HEK293 (cell line): ENCODE data around the gene HLA-C.

Experiments used
- CTCF ChIA-PET: fragments of 350-600 bp; formaldehyde crosslinking; extraction: SDS; loops from one replicate; lab custom pipeline; 2021; ENCODE audit warnings: antibody characterized with exemption; lab: Yijun Ruan, JAX
- POLR2A ChIA-PET: fragments of 300-600 bp; formaldehyde crosslinking; extraction: SDS; loops from one replicate; lab custom pipeline; 2020; ENCODE audit warnings: antibody characterized with exemption, inconsistent platforms; lab: Yijun Ruan, JAX
- H3K27ac ChIP-seq: fragments of 200-500 bp; sonication (Bioruptor generic); 2 replicates; pipeline ENCODE4 v1.5.1; 2014; ENCODE audit warnings: low read depth, low read length, control low read depth, inconsistent platforms; ENCODE audit errors: extremely low read depth
- H3K36me3 ChIP-seq, 2 experiments: fragments of 200-500 bp in 1 of 2; sonication (Bioruptor generic) in 1 of 2; 1 replicate in 1 of 2; 2 replicates in 1 of 2; pipeline ENCODE4 v1.5.1; 2014 to 2017; ENCODE audit warnings: inconsistent platforms in 2 of 2, low read length in 2 of 2; ENCODE audit not compliant: control insufficient read depth in 2 of 2, insufficient read depth in 1 of 2
- H3K4me1 ChIP-seq: fragments of 200-500 bp; sonication (Bioruptor generic); 2 replicates; pipeline ENCODE4 v1.5.1; 2014; ENCODE audit warnings: mild to moderate bottlenecking, low read length, inconsistent platforms; ENCODE audit not compliant: control insufficient read depth, insufficient read depth
- H3K4me3 ChIP-seq: 2 replicates; pipeline ENCODE4 v1.5.1; 2011; ENCODE audit warnings: low read depth, mild to moderate bottlenecking, control low read depth, low read length, moderate library complexity
- H3K9me3 ChIP-seq: fragments of 200-500 bp; sonication (Bioruptor generic); 2 replicates; pipeline ENCODE4 v1.5.1; 2014; ENCODE audit warnings: low read depth, low read length, inconsistent platforms; ENCODE audit not compliant: control insufficient read depth, insufficient read depth
- ELK4 ChIP-seq: IDR thresholded peaks from 2 replicates; pipeline ENCODE4 v1.6.1; 2011; ENCODE audit warnings: mild to moderate bottlenecking, low read depth, low read length, borderline replicate concordance
- GLI2 ChIP-seq: fragments of 450-650 bp; formaldehyde crosslinking; IDR thresholded peaks from 2 replicates; pipeline ENCODE4; 2017; ENCODE audit warnings: missing biosample characterization, missing genetic modification characterization, low read depth, borderline replicate concordance
- IKZF3 ChIP-seq: fragments of 450-650 bp; IDR thresholded peaks from 2 replicates; pipeline ENCODE4 v1.5.0; 2018; ENCODE audit warnings: missing biosample characterization, mild to moderate bottlenecking, missing genetic modification characterization, moderate library complexity
- ZBTB21 ChIP-seq: fragments of 450-650 bp; formaldehyde crosslinking; IDR thresholded peaks from 2 replicates; pipeline ENCODE4 v1.5.1; 2017; ENCODE audit warnings: missing biosample characterization, missing genetic modification characterization
- ZBTB8A ChIP-seq: fragments of 450-650 bp; formaldehyde crosslinking; IDR thresholded peaks from 2 replicates; pipeline ENCODE4 v1.5.1; 2016; ENCODE audit warnings: missing biosample characterization, missing genetic modification characterization
- ZFP37 ChIP-seq: fragments of 450-650 bp; formaldehyde crosslinking; IDR thresholded peaks from 2 replicates; pipeline ENCODE4 v1.5.1; 2016; ENCODE audit warnings: missing biosample characterization, missing genetic modification characterization
- ZNF140 ChIP-seq: fragments of 450-650 bp; formaldehyde crosslinking; IDR thresholded peaks from 2 replicates; pipeline ENCODE4 v1.5.1; 2016; ENCODE audit warnings: missing biosample characterization, missing genetic modification characterization
- ZNF157 ChIP-seq: fragments of 450-650 bp; formaldehyde crosslinking; IDR thresholded peaks from 2 replicates; pipeline ENCODE4 v1.5.1; 2016; ENCODE audit warnings: missing biosample characterization, missing genetic modification characterization
- ZNF175 ChIP-seq: fragments of 450-650 bp; formaldehyde crosslinking; IDR thresholded peaks from 2 replicates; pipeline ENCODE4 v1.5.1; 2016; ENCODE audit warnings: missing biosample characterization, missing genetic modification characterization
- ZNF19 ChIP-seq: fragments of 450-650 bp; formaldehyde crosslinking; IDR thresholded peaks from 2 replicates; pipeline ENCODE4; 2016; ENCODE audit warnings: missing biosample characterization, missing genetic modification characterization, low read depth
- ZNF266 ChIP-seq: fragments of 450-650 bp; formaldehyde crosslinking; IDR thresholded peaks from 2 replicates; pipeline ENCODE4 v1.5.1; 2016; ENCODE audit warnings: missing biosample characterization, missing genetic modification characterization, low read depth
- ZNF292 ChIP-seq: fragments of 450-650 bp; formaldehyde crosslinking; IDR thresholded peaks from 2 replicates; pipeline ENCODE4 v1.5.1; 2016; ENCODE audit warnings: low read depth, missing biosample characterization, missing genetic modification characterization, borderline replicate concordance
- ZNF354C ChIP-seq: fragments of 450-650 bp; formaldehyde crosslinking; IDR thresholded peaks from 2 replicates; pipeline ENCODE4 v1.5.1; 2016; ENCODE audit warnings: missing biosample characterization, missing genetic modification characterization, low read depth, borderline replicate concordance
- ZNF37A ChIP-seq: fragments of 450-650 bp; IDR thresholded peaks from 2 replicates; pipeline ENCODE4 v1.5.1; 2018; ENCODE audit warnings: missing biosample characterization, missing genetic modification characterization
- ZNF473 ChIP-seq: fragments of 450-650 bp; formaldehyde crosslinking; IDR thresholded peaks from 2 replicates; pipeline ENCODE4 v1.5.1; 2017; ENCODE audit warnings: missing biosample characterization, missing genetic modification characterization
- ZNF510 ChIP-seq: fragments of 450-650 bp; formaldehyde crosslinking; IDR thresholded peaks from 2 replicates; pipeline ENCODE4 v1.5.1; 2018; ENCODE audit warnings: mild to moderate bottlenecking, missing genetic modification characterization, missing biosample characterization; ENCODE audit not compliant: insufficient replicate concordance
- ZNF514 ChIP-seq: fragments of 450-650 bp; formaldehyde crosslinking; IDR thresholded peaks from 2 replicates; pipeline ENCODE4 v1.5.1; 2016; ENCODE audit warnings: missing biosample characterization, missing genetic modification characterization
- ZNF555 ChIP-seq: fragments of 450-650 bp; formaldehyde crosslinking; conservative IDR thresholded peaks from 2 replicates; pipeline ENCODE4 v1.5.1; 2017; ENCODE audit warnings: missing biosample characterization, mild to moderate bottlenecking, missing genetic modification characterization, inconsistent platforms
- ZNF558 ChIP-seq: fragments of 450-650 bp; formaldehyde crosslinking; IDR thresholded peaks from 2 replicates; pipeline ENCODE4 v1.5.1; 2016; ENCODE audit warnings: missing biosample characterization, missing genetic modification characterization
- ZNF561 ChIP-seq: fragments of 450-650 bp; IDR thresholded peaks from 2 replicates; pipeline ENCODE4 v1.5.1; 2018; ENCODE audit warnings: missing biosample characterization, missing genetic modification characterization, borderline replicate concordance
- ZNF623 ChIP-seq: fragments of 450-650 bp; formaldehyde crosslinking; IDR thresholded peaks from 2 replicates; pipeline ENCODE4 v1.5.1; 2016; ENCODE audit warnings: missing biosample characterization, missing genetic modification characterization
- ZNF629 ChIP-seq: fragments of 450-650 bp; formaldehyde crosslinking; IDR thresholded peaks from 2 replicates; pipeline ENCODE4 v1.5.1; 2017; ENCODE audit warnings: missing biosample characterization, missing genetic modification characterization
- ZNF664 ChIP-seq: fragments of 450-650 bp; formaldehyde crosslinking; IDR thresholded peaks from 2 replicates; pipeline ENCODE4 v1.5.1; 2016; ENCODE audit warnings: missing biosample characterization, missing genetic modification characterization
- ZNF692 ChIP-seq: fragments of 450-650 bp; formaldehyde crosslinking; IDR thresholded peaks from 2 replicates; pipeline ENCODE4 v1.5.1; 2016; ENCODE audit warnings: missing biosample characterization, missing genetic modification characterization
- ZNF837 ChIP-seq: fragments of 450-650 bp; formaldehyde crosslinking; IDR thresholded peaks from 2 replicates; pipeline ENCODE4 v1.5.1; 2016; ENCODE audit warnings: missing biosample characterization, missing genetic modification characterization
- ZNF843 ChIP-seq: fragments of 450-650 bp; formaldehyde crosslinking; IDR thresholded peaks from 2 replicates; pipeline ENCODE4 v1.5.1; 2016; ENCODE audit warnings: missing biosample characterization, missing genetic modification characterization
- TF ChIP-seq, protein P1 (sequence below): fragments of 450-650 bp; IDR thresholded peaks from 2 replicates; pipeline ENCODE4 v1.5.1; 2018; ENCODE audit warnings: missing biosample characterization, mild to moderate bottlenecking, missing genetic modification characterization

HLA-C gene

GRCh38 chr6:31321005-31321707, 49.3 kb upstream of the HLA-C start (continued):
- TF ChIP-seq ZNF19 (tag by site-specific recombination): 0 out of 2 replicates have a peak, but pooled peaks have one; percentile 48
- TF ChIP-seq ZNF354C (tag by site-specific recombination): 0 out of 2 replicates have a peak, but pooled peaks have one; percentile 13
- TF ChIP-seq ZNF175: no peak
- TF ChIP-seq ZNF555 (tag by site-specific recombination): peak; percentile 72
- peak; percentile 87 for TF ChIP-seq ZNF140 (tag by site-specific recombination)
- TF ChIP-seq ZNF623 (tag by site-specific recombination): peak; percentile 65
- TF ChIP-seq ZNF664 (tag by site-specific recombination): peak; percentile 73
- no peak for TF ChIP-seq ZNF561 (tag by site-specific recombination)
- TF ChIP-seq ZNF292: peak; percentile 82
- 0 out of 2 replicates have a peak, but pooled peaks have one; percentile 33 for TF ChIP-seq ZNF558 (tag by site-specific recombination)
- TF ChIP-seq ZBTB8A (tag by site-specific recombination): peak; percentile 56; the same call in 1 of the 2 replicates
- TF ChIP-seq ZNF266 (tag by site-specific recombination): peak; percentile 70; the same call in 1 of the 2 replicates
- peak; percentile 29; the same call in 1 of the 2 replicates for TF ChIP-seq ZNF629 (tag by site-specific recombination)
- peak; percentile 46 for TF ChIP-seq ZNF510

DNA sequence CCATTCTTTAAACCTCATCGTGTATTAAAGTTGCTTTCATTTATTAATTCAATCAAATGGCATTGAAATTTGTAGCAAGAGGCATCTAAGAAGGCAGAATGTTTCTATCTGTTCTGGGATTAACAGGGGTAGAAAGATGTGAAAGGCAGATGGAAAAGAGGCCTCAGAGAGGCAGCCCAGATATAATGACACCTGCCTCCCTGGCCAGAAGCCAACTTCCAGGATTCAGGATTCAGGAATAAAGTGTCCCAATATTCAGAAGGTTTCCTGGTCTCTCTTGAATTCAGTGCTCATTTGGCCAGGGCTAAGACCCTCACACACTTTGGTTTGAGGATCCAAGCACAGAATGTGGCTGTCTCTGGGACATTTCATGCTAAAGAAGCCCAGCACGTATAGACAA, 45.1 kb upstream of the HLA-C start:
- H3K4me3 ChIP-seq: no peak overlapping the region
- TF ChIP-seq ZNF37A (tag by site-specific recombination) (no peak), ZNF157 (tag by site-specific recombination) (no peak), ZNF514 (tag by site-specific recombination) (no peak), ELK4 (no peak), GLI2 (no peak), ZNF473 (tag by site-specific recombination) (no peak)
- no peaks in the 10 kb centered on the region for H3K9me3 ChIP-seq
- CTCF ChIA-PET: interaction anchor here (0.6 kb wide), 1 partner anchor 799 kb away, joined by 3 read pairs; no protein-coding TSS in a partner anchor
- POLR2A ChIA-PET: no interaction called here
- no peaks in the 10 kb centered on the region for H3K36me3 ChIP-seq
- H3K27ac ChIP-seq: no peak overlapping the region
- no peaks in the 10 kb centered on the region for H3K4me1 ChIP-seq

- Histone ChIP-seq H3K9me3 (no peaks in the 10 kb centered on the region), H3K4me1 (no peaks in the 10 kb centered on the region), H3K36me3 (no peaks in the 10 kb centered on the region), H3K4me3 (no peak overlapping the region), H3K27ac (no peak overlapping the region)
- ChIA-PET CTCF (interaction anchor here (0.6 kb wide), 1 partner anchor 34 kb away, joined by 3 read pairs; no protein-coding TSS in a partner anchor), POLR2A (no interaction called here)
- TF ChIP-seq, protein P1, sequence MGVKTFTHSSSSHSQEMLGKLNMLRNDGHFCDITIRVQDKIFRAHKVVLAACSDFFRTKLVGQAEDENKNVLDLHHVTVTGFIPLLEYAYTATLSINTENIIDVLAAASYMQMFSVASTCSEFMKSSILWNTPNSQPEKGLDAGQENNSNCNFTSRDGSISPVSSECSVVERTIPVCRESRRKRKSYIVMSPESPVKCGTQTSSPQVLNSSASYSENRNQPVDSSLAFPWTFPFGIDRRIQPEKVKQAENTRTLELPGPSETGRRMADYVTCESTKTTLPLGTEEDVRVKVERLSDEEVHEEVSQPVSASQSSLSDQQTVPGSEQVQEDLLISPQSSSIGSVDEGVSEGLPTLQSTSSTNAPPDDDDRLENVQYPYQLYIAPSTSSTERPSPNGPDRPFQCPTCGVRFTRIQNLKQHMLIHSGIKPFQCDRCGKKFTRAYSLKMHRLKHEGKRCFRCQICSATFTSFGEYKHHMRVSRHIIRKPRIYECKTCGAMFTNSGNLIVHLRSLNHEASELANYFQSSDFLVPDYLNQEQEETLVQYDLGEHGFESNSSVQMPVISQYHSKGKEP (tag by site-specific recombination): no peak
- TF ChIP-seq ZNF837 (tag by site-specific recombination) (no peak), ZFP37 (tag by site-specific recombination) (no peak), ZNF843 (tag by site-specific recombination) (no peak), ZBTB21 (no peak), ZNF692 (tag by site-specific recombination) (no peak), IKZF3 (tag by site-specific recombination) (no peak)
Measured at GRCh38 chr6:31309641-31310040, 37.7 kb upstream of the HLA-C start.
